OCI-LY1 (cell line): ENCODE results near the gene ZNF688.
"Not testable (repeated sequence)": the region's sequence is repeated elsewhere in the genome, so short reads cannot be mapped to it uniquely, and the experiment has no call there.

Source experiments
- EZH2 ChIP-seq: fragments of 200-600 bp; sonication (generic), shearing (Covaris generic); IDR thresholded peaks from 2 replicates; pipeline ENCODE4 v1.8.0; 2017; ENCODE audit warnings: borderline replicate concordance, mixed run types, mild to moderate bottlenecking, antibody characterized with exemption, low read length, moderate library complexity, mixed read lengths
- TF ChIP-seq, protein P1 (sequence below): fragments of 200-600 bp; sonication (generic), shearing (Covaris generic); IDR thresholded peaks from 2 replicates; pipeline ENCODE4 v1.5.1; 2017; ENCODE audit warnings: mild to moderate bottlenecking, antibody characterized with exemption, low read length, moderate library complexity, mixed read lengths

DNA sequence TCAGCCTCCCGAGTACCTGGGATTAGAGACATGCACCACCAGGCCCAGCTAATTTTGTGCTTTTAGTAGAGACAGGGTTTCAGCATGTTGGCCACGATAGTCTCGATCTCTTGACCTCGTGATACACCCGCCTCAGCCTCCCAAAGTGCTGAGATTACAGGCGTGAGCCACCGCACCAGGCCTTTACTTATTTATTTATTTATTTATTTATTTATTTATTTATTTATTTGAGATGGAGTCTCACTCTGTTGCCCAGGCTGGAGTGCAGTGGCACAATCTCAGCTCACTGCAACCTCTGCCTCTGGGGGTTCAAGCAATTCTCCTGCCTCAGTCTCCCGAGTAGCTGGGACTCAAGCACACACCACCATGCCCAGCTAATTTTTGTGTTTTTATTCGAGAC lies 19.4 kb upstream of the ZNF688 start:
- TF ChIP-seq, protein P1, sequence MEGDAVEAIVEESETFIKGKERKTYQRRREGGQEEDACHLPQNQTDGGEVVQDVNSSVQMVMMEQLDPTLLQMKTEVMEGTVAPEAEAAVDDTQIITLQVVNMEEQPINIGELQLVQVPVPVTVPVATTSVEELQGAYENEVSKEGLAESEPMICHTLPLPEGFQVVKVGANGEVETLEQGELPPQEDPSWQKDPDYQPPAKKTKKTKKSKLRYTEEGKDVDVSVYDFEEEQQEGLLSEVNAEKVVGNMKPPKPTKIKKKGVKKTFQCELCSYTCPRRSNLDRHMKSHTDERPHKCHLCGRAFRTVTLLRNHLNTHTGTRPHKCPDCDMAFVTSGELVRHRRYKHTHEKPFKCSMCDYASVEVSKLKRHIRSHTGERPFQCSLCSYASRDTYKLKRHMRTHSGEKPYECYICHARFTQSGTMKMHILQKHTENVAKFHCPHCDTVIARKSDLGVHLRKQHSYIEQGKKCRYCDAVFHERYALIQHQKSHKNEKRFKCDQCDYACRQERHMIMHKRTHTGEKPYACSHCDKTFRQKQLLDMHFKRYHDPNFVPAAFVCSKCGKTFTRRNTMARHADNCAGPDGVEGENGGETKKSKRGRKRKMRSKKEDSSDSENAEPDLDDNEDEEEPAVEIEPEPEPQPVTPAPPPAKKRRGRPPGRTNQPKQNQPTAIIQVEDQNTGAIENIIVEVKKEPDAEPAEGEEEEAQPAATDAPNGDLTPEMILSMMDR: not testable (repeated sequence)
- not testable (repeated sequence) for TF ChIP-seq EZH2
